ENCODE data around the gene MICU2. TPM values are rescaled to one million over a fixed set of nuclear protein-coding genes. Genes with fewer than 3 reads are reported as not detected.

Gene MICU2
- total and polyA plus RNA-seq, 2 of the 13 experiments (the other 11 are each of a cell fraction or from before 2014, with no cell fraction given): 31.7 to 42.4 TPM

DNA sequence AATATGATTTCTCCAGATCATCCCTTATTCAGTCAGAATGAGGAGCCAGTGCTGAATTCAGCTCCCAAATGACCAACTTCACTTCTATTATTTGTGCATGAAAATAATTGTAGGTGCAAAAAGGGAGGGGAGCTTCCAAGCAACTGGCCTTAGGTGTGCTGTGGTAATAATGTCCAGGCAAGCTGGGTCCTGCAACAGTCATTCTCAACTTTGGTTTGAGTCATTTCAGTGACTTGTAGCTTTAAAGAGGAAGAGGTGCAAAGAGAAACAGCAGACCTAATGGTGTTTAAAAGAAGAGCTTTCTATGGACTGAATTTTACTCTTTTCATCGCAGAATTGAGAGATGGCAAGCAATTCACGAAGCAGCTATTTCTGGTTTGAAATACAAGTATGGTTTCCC, 37.7 kb upstream of the MICU2 start:
- WGBS (ENCODE audit: low lambda C conversion rate): 35% methylated on average over 2 of the region's 2 CpGs
- ATAC-seq: no peak

More for the DNA sequence above, 37.7 kb upstream of the MICU2 start:
- TF ChIP-seq NR1H2 (CRISPR knock-in tag; IDR thresholded peaks at IDR 0.05; ENCODE audit: borderline replicate concordance, low read depth): no peak
- TF ChIP-seq EED (CRISPR knock-in tag; IDR thresholded peaks at IDR 0.05): no peak
- TF ChIP-seq DPF2 (CRISPR knock-in tag; IDR thresholded peaks at IDR 0.05; ENCODE audit: borderline replicate concordance, low read depth): no peak
- TF ChIP-seq ZXDC (CRISPR knock-in tag; IDR thresholded peaks at IDR 0.05): no peak
- TF ChIP-seq, protein P1, sequence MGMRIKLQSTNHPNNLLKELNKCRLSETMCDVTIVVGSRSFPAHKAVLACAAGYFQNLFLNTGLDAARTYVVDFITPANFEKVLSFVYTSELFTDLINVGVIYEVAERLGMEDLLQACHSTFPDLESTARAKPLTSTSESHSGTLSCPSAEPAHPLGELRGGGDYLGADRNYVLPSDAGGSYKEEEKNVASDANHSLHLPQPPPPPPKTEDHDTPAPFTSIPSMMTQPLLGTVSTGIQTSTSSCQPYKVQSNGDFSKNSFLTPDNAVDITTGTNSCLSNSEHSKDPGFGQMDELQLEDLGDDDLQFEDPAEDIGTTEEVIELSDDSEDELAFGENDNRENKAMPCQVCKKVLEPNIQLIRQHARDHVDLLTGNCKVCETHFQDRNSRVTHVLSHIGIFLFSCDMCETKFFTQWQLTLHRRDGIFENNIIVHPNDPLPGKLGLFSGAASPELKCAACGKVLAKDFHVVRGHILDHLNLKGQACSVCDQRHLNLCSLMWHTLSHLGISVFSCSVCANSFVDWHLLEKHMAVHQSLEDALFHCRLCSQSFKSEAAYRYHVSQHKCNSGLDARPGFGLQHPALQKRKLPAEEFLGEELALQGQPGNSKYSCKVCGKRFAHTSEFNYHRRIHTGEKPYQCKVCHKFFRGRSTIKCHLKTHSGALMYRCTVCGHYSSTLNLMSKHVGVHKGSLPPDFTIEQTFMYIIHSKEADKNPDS (CRISPR knock-in tag; IDR thresholded peaks at IDR 0.05): no peak
- no peak for TF ChIP-seq E2F2 (CRISPR knock-in tag; IDR thresholded peaks at IDR 0.05; ENCODE audit: borderline replicate concordance)
- TF ChIP-seq NONO (IDR thresholded peaks at IDR 0.05): no peak
- TF ChIP-seq NONO (CRISPR knock-in tag; conservative IDR thresholded peaks at IDR 0.05): no peak
- no peak for TF ChIP-seq ZFP90 (CRISPR knock-in tag; IDR thresholded peaks at IDR 0.05; ENCODE audit: borderline replicate concordance)
- Histone ChIP-seq H3K27me3 (ENCODE audit: control insufficient read depth in 1 of 2, insufficient read depth in 2 of 2, low read length in 2 of 2) (no peaks in the 10 kb centered on the region), H4K20me1 (ENCODE audit: insufficient read depth, low read length) (no peaks in the 10 kb centered on the region), H3K27ac (ENCODE audit: extremely low read length, insufficient read depth, low read length) (no peak overlapping the region), H2AFZ (ENCODE audit: low read length) (no peak overlapping the region), H3K36me3 (replicated peaks in 1 of 2; ENCODE audit: control insufficient read depth in 1 of 2, insufficient read depth in 2 of 2, low read length in 2 of 2) (no peaks in the 10 kb centered on the region), H3K9ac (ENCODE audit: insufficient read depth, low read depth, low read length) (no peak overlapping the region), H3K79me2 (ENCODE audit: insufficient read depth, low read length) (no peaks in the 10 kb centered on the region), H3K4me1 (ENCODE audit: insufficient read depth, low read length) (peaks cover 16% of the 10 kb centered on the region), H3K4me2 (ENCODE audit: low read depth, low read length) (no peak overlapping the region), H3K4me3 (replicated peaks in 1 of 3; ENCODE audit: insufficient read depth in 1 of 3, low read depth in 2 of 3, low read length in 3 of 3) (no peak overlapping the region), H3K9me3 (ENCODE audit: low read length) (no peaks in the 10 kb centered on the region)
- intact Hi-C loops (cut with micrococcal nuclease; ENCODE audit: unreplicated experiment) (no loop called here), in situ Hi-C loops (cut with HindIII; ENCODE audit: extremely low pct_ligation_motif_present, low pct_unique_long_range_greater_than_20kb) (loop anchor here (25.0 kb wide), 1 partner anchor 646 kb away; no protein-coding TSS in a partner anchor)
- no peak for DNase-seq (ENCODE audit: low spot score)
- POLR2A ChIA-PET: no interaction called here
- CTCF ChIA-PET (ENCODE audit: low intra/inter-chr PET ratio, low total read pairs): no interaction called here
- no peak for FAIRE-seq
- BruUV-seq (replicated peaks): no TSS peak

Data from HepG2 (cell line).